NCI-H82 (cell line): ENCODE results near the gene ALKBH5.
A peak's percentile ranks its signal among the peaks of the same experiment; 100 is the strongest.
"Not testable (repeated sequence)": the region's sequence is repeated elsewhere in the genome, so short reads cannot be mapped to it uniquely, and the experiment has no call there.

ENCODE experiments used
- DNase-seq: peaks from one replicate; lab custom pipeline; 2025; lab: John Stamatoyannopoulos, UW

ALKBH5 gene

DNA sequence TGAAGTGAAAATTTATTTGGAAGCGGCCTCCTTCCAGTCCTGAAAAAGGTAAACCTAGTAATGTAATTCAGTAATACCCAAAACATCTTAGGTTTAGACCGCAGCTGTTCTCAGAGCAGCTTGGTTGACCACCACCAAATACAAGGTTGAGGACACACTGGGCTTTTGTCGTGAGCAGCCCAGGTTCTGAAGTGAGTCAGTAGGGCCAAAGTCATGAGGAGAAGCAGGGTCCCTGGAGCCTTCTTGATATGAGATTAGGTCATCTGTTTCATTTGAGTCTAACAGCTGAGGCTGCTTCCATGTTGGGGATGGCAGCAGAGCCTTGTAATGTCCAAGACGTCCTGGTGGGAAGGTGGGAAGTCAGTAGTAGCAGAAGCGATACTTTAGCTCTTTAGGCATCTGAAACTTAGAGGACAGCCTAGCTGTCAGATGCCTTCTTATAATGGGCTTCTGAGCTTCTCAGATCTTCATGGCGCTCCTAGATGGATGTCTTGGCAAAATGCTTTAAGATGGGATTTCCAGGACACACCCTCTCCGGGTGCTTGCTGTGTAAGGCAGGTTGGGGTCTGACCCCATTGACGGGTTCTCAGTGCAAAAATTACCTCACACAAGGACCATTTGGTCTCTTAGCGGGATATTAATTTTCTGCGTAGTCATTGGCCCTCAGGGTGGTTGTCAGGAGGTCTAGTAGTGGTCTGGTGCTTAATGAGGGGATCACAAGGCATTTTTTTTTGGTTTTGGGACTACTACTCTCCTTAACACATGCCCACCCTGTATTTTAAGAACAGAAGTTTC is 2.4 kb downstream of the ALKBH5 start:
- DNase-seq: peak; percentile 35

GRCh38 chr17:18186627-18186982 is 3.0 kb downstream of the ALKBH5 start:
- no peak for DNase-seq

DNA sequence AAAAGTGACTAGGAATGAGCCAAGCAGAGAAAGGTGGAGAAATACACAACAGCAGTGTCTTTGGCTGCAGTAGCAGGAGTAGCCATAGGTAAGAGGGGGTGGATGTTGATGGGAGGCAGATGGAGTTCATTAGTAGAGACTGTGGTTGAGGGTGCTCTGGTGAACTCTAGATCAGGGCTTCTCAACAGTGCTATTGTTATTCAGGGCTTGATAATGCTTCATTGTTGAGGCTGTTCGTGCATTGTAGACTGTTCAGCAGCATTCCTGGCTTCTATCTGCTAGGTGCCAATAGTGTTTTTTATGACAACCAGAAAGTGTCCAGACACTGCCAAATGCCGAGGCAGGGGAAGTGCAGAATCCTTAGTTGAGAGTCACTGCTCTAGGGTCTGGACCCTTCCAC is 3.6 kb downstream of the ALKBH5 start:
- no peak for DNase-seq

GRCh38 chr17:18187821-18188761 is 4.5 kb downstream of the ALKBH5 start:
- DNase-seq: no peak

DNA sequence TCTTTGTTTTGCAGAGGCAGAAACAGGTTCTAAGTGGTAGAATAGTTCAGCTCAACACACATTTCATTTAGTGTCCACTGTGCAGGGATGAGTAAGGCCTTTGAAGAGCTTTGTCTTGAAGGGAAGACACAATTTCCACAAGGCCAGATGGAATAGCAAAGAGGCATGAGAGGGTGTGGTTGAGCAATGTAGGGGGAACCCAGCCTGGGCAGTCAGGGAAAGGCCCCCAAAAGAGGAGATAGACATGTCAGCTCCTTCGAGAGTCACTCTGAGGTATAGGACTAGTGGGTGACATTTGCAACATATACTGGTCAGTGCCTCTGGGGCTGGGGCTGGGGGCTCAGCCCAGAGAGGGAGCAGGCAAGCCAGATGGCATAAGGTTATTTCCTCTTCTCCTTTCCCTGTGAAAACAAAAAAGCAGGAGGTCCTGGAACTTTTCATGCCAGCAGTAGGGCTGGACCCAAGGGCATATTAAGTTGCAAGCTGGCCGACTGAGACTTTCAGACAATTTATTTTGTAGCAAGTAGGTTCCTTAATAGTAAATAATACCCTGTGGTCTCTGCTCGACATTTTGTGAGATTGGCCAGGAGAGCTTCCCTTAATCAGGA is 7.1 kb downstream of the ALKBH5 start:
- no peak for DNase-seq

- no peak for DNase-seq
Observed at GRCh38 chr17:18191236-18191667, 7.6 kb downstream of the ALKBH5 start.

DNA sequence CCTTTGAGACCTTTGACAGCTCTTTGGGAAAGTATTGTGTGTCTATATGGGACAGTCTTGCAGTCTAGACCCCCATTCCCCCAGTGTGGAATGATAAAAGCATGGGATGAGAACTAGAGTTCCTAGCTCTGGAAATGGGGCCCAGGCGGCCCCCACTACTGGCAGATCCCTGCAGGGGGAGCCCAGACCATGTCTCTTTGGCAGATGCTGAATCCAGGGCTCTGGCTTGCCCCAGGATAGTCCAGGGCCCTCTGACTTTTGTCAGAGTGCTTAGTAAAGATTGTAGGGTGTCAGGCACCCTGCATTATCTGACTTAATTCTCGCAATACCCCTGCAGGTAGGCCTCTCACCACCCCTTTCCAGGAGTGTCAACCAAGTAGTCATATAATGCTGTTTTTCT is 8.3 kb downstream of the ALKBH5 start:
- no peak for DNase-seq

GRCh38 chr17:18194394-18194793 is 10.8 kb downstream of the ALKBH5 start:
- DNase-seq: no peak

DNA sequence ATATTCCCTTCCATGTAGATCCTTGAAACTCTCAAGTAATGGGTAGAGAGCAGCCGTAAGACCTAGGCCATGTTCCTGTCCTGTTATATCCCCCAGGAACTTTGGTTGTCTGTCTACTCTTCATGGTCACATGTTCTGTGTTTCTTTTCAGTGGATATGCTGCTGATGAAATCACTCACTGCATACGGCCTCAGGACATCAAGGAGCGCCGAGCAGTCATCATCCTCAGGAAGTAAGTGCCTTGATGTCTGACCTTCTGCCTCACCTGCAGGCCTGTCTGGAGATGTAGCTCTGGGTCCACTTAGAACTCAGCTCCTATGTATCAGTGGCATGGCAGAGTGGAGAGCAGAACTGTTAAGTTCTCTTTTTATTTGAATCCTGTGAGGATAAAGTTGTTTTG is 11.2 kb downstream of the ALKBH5 start:
- DNase-seq: no peak

DNA sequence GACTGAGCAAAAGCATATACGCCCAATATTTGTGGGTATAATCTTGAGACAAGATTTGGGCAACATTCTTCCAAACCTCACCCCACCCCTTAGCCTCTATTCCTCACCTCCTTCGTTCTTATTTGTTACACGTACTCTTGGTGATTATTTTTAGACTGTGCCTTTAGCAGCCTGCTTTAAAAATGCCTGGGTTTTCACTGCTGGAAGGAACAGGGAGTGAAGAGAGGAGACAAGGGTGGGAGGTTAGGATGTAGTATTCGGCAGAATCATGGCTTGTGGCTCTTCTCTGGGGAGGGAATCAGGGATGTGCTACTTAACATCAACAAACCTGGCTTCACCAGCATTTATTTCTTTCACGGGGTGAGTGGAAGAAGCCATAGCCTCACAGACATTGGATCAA is 11.6 kb downstream of the ALKBH5 start:
- no peak for DNase-seq

- no peak for DNase-seq
Observed at GRCh38 chr17:18197535-18198194, 14.0 kb downstream of the ALKBH5 start.

- no peak for DNase-seq
Observed at GRCh38 chr17:18198530-18198929, 14.9 kb downstream of the ALKBH5 start.

GRCh38 chr17:18201108-18201507 is 17.5 kb downstream of the ALKBH5 start:
- no peak for DNase-seq

- no peak for DNase-seq
Observed at GRCh38 chr17:18203308-18203707, 19.7 kb downstream of the ALKBH5 start.

- DNase-seq: no peak
Observed at GRCh38 chr17:18205861-18206260, 22.2 kb downstream of the ALKBH5 start.

DNA sequence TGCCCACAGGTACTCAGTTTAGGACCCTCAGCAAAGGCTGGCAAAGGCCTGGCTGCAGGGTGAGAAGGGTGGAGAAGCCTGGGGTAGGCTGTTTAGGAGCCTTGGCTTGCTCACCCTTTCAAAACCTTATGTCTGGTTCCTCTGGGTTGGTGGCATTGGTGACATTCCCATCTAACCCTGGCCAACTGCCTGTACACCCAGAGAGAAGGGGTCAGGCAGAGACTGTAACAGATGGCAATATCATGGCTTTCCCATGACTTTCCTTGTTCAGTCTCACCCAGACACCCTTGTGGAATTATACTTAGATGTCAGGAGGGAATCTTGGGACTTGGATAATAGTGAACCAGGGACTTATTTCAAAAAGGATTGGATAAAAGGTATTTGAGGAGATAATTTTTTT is 23.3 kb downstream of the ALKBH5 start:
- DNase-seq: no peak

DNA sequence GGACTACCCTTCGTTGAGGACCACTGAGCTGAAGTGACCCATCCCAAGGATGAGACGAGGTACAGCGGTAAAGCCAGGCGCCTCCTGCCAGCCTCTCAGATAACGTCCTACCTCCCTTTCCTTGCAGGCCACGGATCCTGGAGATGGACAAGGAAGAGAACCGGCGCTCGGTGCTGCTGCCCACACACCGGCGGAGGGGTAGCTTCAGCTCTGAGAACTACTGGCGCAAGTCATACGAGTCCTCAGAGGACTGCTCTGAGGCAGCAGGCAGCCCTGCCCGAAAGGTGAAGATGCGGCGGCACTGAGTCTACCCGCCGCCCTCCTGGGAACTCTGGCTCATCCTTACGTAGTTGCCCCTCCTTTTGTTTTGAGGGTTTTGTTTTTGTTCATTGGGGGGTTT is 24.5 kb downstream of the ALKBH5 start:
- no peak for DNase-seq

- DNase-seq: peak; percentile 35
Observed at GRCh38 chr17:18213666-18214270, 30.1 kb downstream of the ALKBH5 start.

DNA sequence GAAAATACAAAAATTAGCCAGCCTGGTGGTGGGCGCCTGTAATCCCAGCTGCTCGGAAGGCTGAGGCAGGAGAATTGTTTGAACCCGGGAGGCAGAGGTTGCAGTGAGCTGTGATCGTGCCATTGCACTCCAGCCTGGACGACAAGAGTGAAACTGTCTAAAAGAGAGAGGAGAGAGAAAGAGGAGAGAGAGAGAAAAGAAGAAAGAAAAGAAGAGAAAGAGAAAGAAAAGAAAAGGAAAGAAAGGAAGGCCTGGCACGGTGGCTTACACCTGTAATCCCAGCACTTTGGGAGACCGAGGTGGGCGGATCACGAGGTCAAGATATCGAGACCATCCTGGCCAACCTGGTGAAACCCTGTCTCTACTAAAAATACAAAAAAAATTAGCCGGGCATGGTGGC is 33.3 kb downstream of the ALKBH5 start:
- DNase-seq: not testable (repeated sequence)

DNA sequence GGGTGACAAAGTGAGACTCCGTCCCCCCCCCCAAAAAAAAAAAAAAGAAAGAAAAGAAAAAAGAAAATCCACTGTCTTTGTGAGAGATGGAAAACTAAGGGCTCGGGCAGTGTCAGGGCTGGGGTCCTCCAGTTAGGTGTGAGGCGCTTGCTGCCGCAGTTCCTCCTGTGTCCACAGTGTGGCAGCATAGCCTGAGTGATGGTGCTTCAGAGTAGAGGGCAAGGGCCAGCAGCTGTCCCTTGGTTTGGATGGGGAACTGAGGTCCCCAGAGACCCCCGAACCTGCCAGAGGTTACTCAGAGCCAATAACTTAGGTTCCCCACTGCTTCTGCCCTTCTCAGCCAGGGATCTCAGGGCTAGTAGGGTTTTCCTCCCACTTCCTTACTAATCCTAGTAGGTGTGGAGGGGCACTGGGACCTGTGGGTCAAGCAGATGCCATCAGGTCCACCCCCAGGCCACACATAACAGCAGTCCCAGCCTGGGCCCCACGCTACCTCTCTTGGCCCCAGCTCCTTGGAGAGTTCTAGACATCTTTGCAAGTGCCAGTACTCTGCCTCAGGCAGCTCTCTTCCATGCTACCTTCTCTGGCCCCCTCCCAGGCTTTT is 33.9 kb downstream of the ALKBH5 start:
- peak; percentile 87 for DNase-seq

GRCh38 chr17:18218756-18219415 is 35.3 kb downstream of the ALKBH5 start:
- DNase-seq: no peak
